H1 (cell line): ENCODE measurements around the gene HECTD1. TPM values are rescaled to one million over a fixed set of nuclear protein-coding genes. Genes with fewer than 3 reads are reported as not detected.

Source experiments
- CTCF ChIA-PET: fragments of 300-600 bp; sonication (Branson Sonifier 250); formaldehyde crosslinking; loops from one replicate; lab custom pipeline; 2021; ENCODE audit not compliant: partially characterized antibody; lab: Charles Lee
- POLR2A ChIA-PET: fragments of 300-600 bp; sonication (Branson Sonifier 250); formaldehyde crosslinking; loops from one replicate; lab custom pipeline; 2021; ENCODE audit warnings: inconsistent platforms; ENCODE audit not compliant: partially characterized antibody; lab: Charles Lee
- DNase-seq, 2 experiments: peaks; one replicate each; pipeline versions ENCODE4 v3.0.0 to v3.0.0-alpha.2; 2010 to 2022; ENCODE audit warnings: low spot score in 2 of 2, low read depth in 1 of 2, mixed read lengths in 1 of 2
- FAIRE-seq: peaks from 2 replicates; lab custom pipeline; 2011; peaks lifted over from hg19 to GRCh38; lab: Jason Lieb, UNC
- H2AFZ ChIP-seq: 2 replicates; pipeline ENCODE4 v1.8.1; 2012; ENCODE audit warnings: low read length, inconsistent platforms
- H2AK5ac ChIP-seq: 2 replicates; pipeline ENCODE4 v1.6.1; 2013; ENCODE audit warnings: low read depth, low read length
- H2BK120ac ChIP-seq: replicated peaks from 2 replicates; pipeline ENCODE3; 2013; ENCODE audit warnings: low read depth, low read length, inconsistent platforms
- H2BK12ac ChIP-seq: 2 replicates; pipeline ENCODE4 v1.6.1; 2013; ENCODE audit warnings: low read depth, low read length
- H2BK15ac ChIP-seq: 2 replicates; pipeline ENCODE4 v1.6.1; 2013; ENCODE audit warnings: low read length
- H2BK20ac ChIP-seq: 2 replicates; pipeline ENCODE4 v1.6.1; 2013; ENCODE audit warnings: low read length
- H2BK5ac ChIP-seq: 2 replicates; pipeline ENCODE4 v1.6.1; 2013; ENCODE audit warnings: low read depth, low read length
- H3K14ac ChIP-seq: 2 replicates; pipeline ENCODE4 v1.6.1; 2013; ENCODE audit warnings: inconsistent platforms; ENCODE audit not compliant: insufficient read length
- H3K18ac ChIP-seq: 2 replicates; pipeline ENCODE4 v1.6.1; 2013; ENCODE audit warnings: low read length; ENCODE audit errors: extremely low read depth
- H3K23ac ChIP-seq: 2 replicates; pipeline ENCODE4 v1.6.1; 2013; ENCODE audit warnings: inconsistent platforms; ENCODE audit not compliant: insufficient read length
- H3K23me2 ChIP-seq: 2 replicates; pipeline ENCODE4 v1.6.1; 2013; ENCODE audit warnings: low read depth, low read length
- H3K27ac ChIP-seq: 2 replicates; pipeline ENCODE4 v1.6.1; 2011; ENCODE audit warnings: low read depth, low read length, inconsistent platforms
- H3K27me3 ChIP-seq, 4 experiments: replicated peaks in 1 of 4; 1 replicate in 1 of 4; 2 replicates in 3 of 4; pipeline versions ENCODE4 v1.6.1 to v1.8.1; 2011 to 2013; ENCODE audit warnings: low read length in 3 of 4, mild to moderate bottlenecking in 3 of 4, inconsistent platforms in 2 of 4, mixed read lengths in 2 of 4, moderate library complexity in 1 of 4; ENCODE audit not compliant: control insufficient read depth in 3 of 4, insufficient read depth in 3 of 4; ENCODE audit errors: extremely low read depth in 1 of 4
- H3K36me3 ChIP-seq, 4 experiments: 2 replicates each; pipeline versions ENCODE4 v1.6.1 to v1.8.1; 2011 to 2013; ENCODE audit warnings: mild to moderate bottlenecking in 4 of 4, low read length in 3 of 4, moderate library complexity in 2 of 4, control low read depth in 1 of 4, inconsistent platforms in 1 of 4; ENCODE audit not compliant: insufficient read depth in 4 of 4, control insufficient read depth in 2 of 4
- H3K4ac ChIP-seq: replicated peaks from 2 replicates; pipeline ENCODE3; 2013; ENCODE audit warnings: low read length, low read depth, mixed read lengths, inconsistent platforms; ENCODE audit not compliant: insufficient read length
- H3K4me1 ChIP-seq, 4 experiments: replicated peaks in 1 of 4; 1 replicate in 1 of 4; 2 replicates in 3 of 4; pipeline versions ENCODE4 v1.6.1 to v1.8.1; 2011 to 2013; ENCODE audit warnings: low read length in 3 of 4, inconsistent platforms in 2 of 4, mixed read lengths in 1 of 4; ENCODE audit not compliant: insufficient read depth in 4 of 4, control insufficient read depth in 3 of 4
- H3K4me2 ChIP-seq, 2 experiments: 2 replicates each; pipeline versions ENCODE4 v1.6.1 to v1.8.1; 2011 to 2013; ENCODE audit warnings: low read depth in 2 of 2, low read length in 2 of 2, control low read depth in 1 of 2, inconsistent platforms in 1 of 2, mild to moderate bottlenecking in 1 of 2; ENCODE audit not compliant: insufficient read depth in 1 of 2
- H3K4me3 ChIP-seq, 4 experiments: fragments of 200-600, 300-600 bp in 1 of 4; sonication (generic), shearing (Covaris generic), sonication (Bioruptor Twin) in 1 of 4; 2 replicates each; pipeline versions ENCODE4 v1.5.1 to v1.8.1; 2011 to 2016; ENCODE audit warnings: low read length in 4 of 4, low read depth in 3 of 4, control low read depth in 2 of 4, inconsistent platforms in 2 of 4, mild to moderate bottlenecking in 2 of 4, mixed read lengths in 1 of 4, moderate library complexity in 1 of 4; ENCODE audit not compliant: insufficient read depth in 2 of 4; ENCODE audit errors: extremely low read depth in 1 of 4
- H3K56ac ChIP-seq: replicated peaks from 2 replicates; pipeline ENCODE3; 2013; ENCODE audit warnings: low read depth, mild to moderate bottlenecking, mixed read lengths, low read length, inconsistent platforms; ENCODE audit not compliant: insufficient read length
- H3K79me1 ChIP-seq: 2 replicates; pipeline ENCODE4 v1.6.1; 2013; ENCODE audit warnings: low read depth, low read length, control low read depth
- H3K79me2 ChIP-seq, 2 experiments: 2 replicates each; pipeline versions ENCODE4 v1.6.1 to v1.8.1; 2012 to 2013; ENCODE audit warnings: low read length in 2 of 2, mild to moderate bottlenecking in 2 of 2, inconsistent platforms in 1 of 2; ENCODE audit not compliant: insufficient read depth in 2 of 2, control insufficient read depth in 1 of 2
- H3K9ac ChIP-seq, 4 experiments: replicated peaks in 1 of 4; 1 replicate in 1 of 4; 2 replicates in 3 of 4; pipeline versions ENCODE4 v1.6.1 to v1.8.1; 2011 to 2013; ENCODE audit warnings: low read depth in 3 of 4, low read length in 3 of 4, control low read depth in 2 of 4, mild to moderate bottlenecking in 2 of 4, moderate library complexity in 2 of 4, inconsistent platforms in 1 of 4; ENCODE audit errors: extremely low read depth in 1 of 4
- H3K9me3 ChIP-seq, 2 experiments: 2 replicates each; pipeline versions ENCODE4 v1.6.1 to v1.8.1; 2012 to 2013; ENCODE audit warnings: mild to moderate bottlenecking in 2 of 2, moderate library complexity in 2 of 2, control low read depth in 1 of 2, inconsistent platforms in 1 of 2, low read depth in 1 of 2, low read length in 1 of 2, mixed read lengths in 1 of 2; ENCODE audit not compliant: insufficient read depth in 2 of 2
- H4K20me1 ChIP-seq, 2 experiments: replicated peaks in 1 of 2; 2 replicates each; pipeline versions ENCODE3 to v1.8.1; 2011 to 2013; ENCODE audit warnings: inconsistent platforms in 2 of 2, low read length in 2 of 2, mild to moderate bottlenecking in 1 of 2; ENCODE audit not compliant: insufficient read depth in 2 of 2, control insufficient read depth in 1 of 2
- H4K5ac ChIP-seq: 2 replicates; pipeline ENCODE4 v1.6.1; 2013; ENCODE audit warnings: low read length, low read depth, mixed read lengths, inconsistent platforms; ENCODE audit not compliant: insufficient read length
- H4K8ac ChIP-seq: 2 replicates; pipeline ENCODE4 v1.8.0; 2013; ENCODE audit warnings: mild to moderate bottlenecking, moderate library complexity, low read length, inconsistent platforms; ENCODE audit not compliant: insufficient read depth; ENCODE audit errors: extremely low read depth
- H4K91ac ChIP-seq: replicated peaks from 2 replicates; pipeline ENCODE3; 2013; ENCODE audit warnings: low read length, mixed read lengths, inconsistent platforms; ENCODE audit not compliant: insufficient read length
- CBX8 ChIP-seq: fragments of 300-800, 300-1000 bp; sonication (generic); IDR thresholded peaks from 2 replicates; pipeline ENCODE4 v1.7.1; 2016; ENCODE audit warnings: low read depth, low read length, borderline replicate concordance
- CHD2 ChIP-seq: IDR thresholded peaks from 2 replicates; pipeline ENCODE4 v1.6.1; 2012; ENCODE audit warnings: low read length, improper control_type of control experiment
- CTCF ChIP-seq, 3 experiments: IDR thresholded peaks; 1 replicate in 2 of 3; 2 replicates in 1 of 3; pipeline versions ENCODE4 v1.5.1 to v1.6.1; 2011; ENCODE audit warnings: low read length in 3 of 3, mild to moderate bottlenecking in 3 of 3, inconsistent platforms in 2 of 3, low read depth in 1 of 3, moderate library complexity in 1 of 3; ENCODE audit not compliant: insufficient read depth in 1 of 3; ENCODE audit errors: control extremely low read depth in 1 of 3
- EP300 ChIP-seq, 2 experiments: IDR thresholded peaks; 1 replicate in 1 of 2; 2 replicates in 1 of 2; pipeline ENCODE4 v1.6.1; 2011 to 2012; ENCODE audit warnings: low read depth in 2 of 2, low read length in 2 of 2, mild to moderate bottlenecking in 2 of 2, borderline replicate concordance in 1 of 2, inconsistent platforms in 1 of 2, moderate library complexity in 1 of 2
- HDAC6 ChIP-seq: IDR thresholded peaks from one replicate; pipeline ENCODE4 v1.7.1; 2012; ENCODE audit warnings: low read depth, mild to moderate bottlenecking, inconsistent platforms, low read length, moderate library complexity
- NANOG ChIP-seq: IDR thresholded peaks from 2 replicates; pipeline ENCODE4 v1.6.1; 2011; ENCODE audit warnings: low read length, low read depth, mild to moderate bottlenecking, inconsistent platforms; ENCODE audit not compliant: insufficient read depth, poor library complexity, severe bottlenecking
- RNF2 ChIP-seq: fragments of 200-900, 300-1000 bp; sonication (generic); IDR thresholded peaks from 2 replicates; pipeline ENCODE4 v1.7.1; 2016; ENCODE audit warnings: borderline replicate concordance, low read depth, mild to moderate bottlenecking, antibody characterized with exemption, low read length; ENCODE audit not compliant: poor library complexity, severe bottlenecking; ENCODE audit errors: missing control alignments
- SRF ChIP-seq: IDR thresholded peaks from 2 replicates; pipeline ENCODE4 v1.6.1; 2011; ENCODE audit warnings: mild to moderate bottlenecking, low read depth, low read length, moderate library complexity
- SUZ12 ChIP-seq: fragments of 200-600 bp; sonication (generic); IDR thresholded peaks from 2 replicates; pipeline ENCODE4 v1.6.1; 2012; ENCODE audit warnings: mild to moderate bottlenecking, inconsistent platforms, low read length, moderate library complexity, mixed read lengths
- TAF7 ChIP-seq: optimal IDR thresholded peaks from 2 replicates; pipeline ENCODE3; 2011; ENCODE audit warnings: low read depth, mild to moderate bottlenecking, inconsistent platforms, low read length, moderate library complexity, borderline replicate concordance
- WGBS, 2 experiments: shearing (Covaris generic) in 1 of 2; methylation state at CpG; one replicate each; pipeline versions ENCODE4 v1.1.6 to v1.1.7; 2013 to 2015; ENCODE audit warnings: low lambda C conversion rate in 2 of 2, mixed read lengths in 2 of 2, inconsistent platforms in 1 of 2, low coverage in 1 of 2, missing lambda C conversion rate in 1 of 2; ENCODE audit not compliant: insufficient replicate concordance in 2 of 2, insufficient coverage in 1 of 2, insufficient read length in 1 of 2; ENCODE audit errors: extremely low coverage in 1 of 2, missing lambda C conversion rate in 1 of 2; 5-methylcytosine and 5-hydroxymethylcytosine counted together
- polyA plus RNA-seq, 7 experiments: library from polyadenylated mRNA; depleted of rRNA in 3 of 7; stranded (reverse) in 5 of 7; unstranded in 2 of 7; fragments of >200 nt in 5 of 7; fragments of 200-250 nt in 2 of 7; gene quantifications; 1 replicate in 5 of 7; 2 replicates in 1 of 7; 4 replicates in 1 of 7; pipeline versions ENCODE4 v1.2.1 to v1.2.3, GENCODE V29; 2011 to 2013; ENCODE audit warnings: missing spikeins in 2 of 7, mixed read lengths in 2 of 7
- total RNA-seq: library from RNA; stranded (reverse); fragmentation: NEBNext Ultra II Directional; extraction: Animal tissue kit (Norgen Biotek cat#: 25700); gene quantifications from 2 replicates; pipeline ENCODE4 v1.2.1, GENCODE V29; 2021

Gene HECTD1
- total and polyA plus RNA-seq, 2 of the 8 experiments (the other 6 are each of a cell fraction or from before 2014, with no cell fraction given): 44.7 to 105 TPM

GRCh38 chr14:31139301-31139847 is 68.2 kb downstream of the HECTD1 start:
- Histone ChIP-seq H3K9ac (no peak overlapping the region), H2BK20ac (no peak overlapping the region), H3K9me3 (no peaks in the 10 kb centered on the region), H3K27me3 (no peaks in the 10 kb centered on the region), H3K79me2 (no peaks in the 10 kb centered on the region), H3K4me3 (no peak overlapping the region), H4K91ac (no peak overlapping the region), H3K36me3 (peaks cover 2 to 66% (median 22%) of the 10 kb centered on the region in 4 experiments; a peak in 7 of 8 replicates), H2BK5ac (no peak overlapping the region), H3K23me2 (no peaks in the 10 kb centered on the region), H3K79me1 (no peaks in the 10 kb centered on the region), H3K14ac (no peak overlapping the region), H2BK12ac (no peak overlapping the region), H3K4ac (no peak overlapping the region), H4K8ac (no peak overlapping the region), H3K56ac (no peak overlapping the region), H3K18ac (no peak overlapping the region), H3K4me1 (no peaks in the 10 kb centered on the region), H3K27ac (no peak overlapping the region), H2AK5ac (no peak overlapping the region), H3K23ac (no peak overlapping the region), H2BK120ac (no peak overlapping the region), H4K20me1 (no peaks in the 10 kb centered on the region), H4K5ac (no peak overlapping the region), H2BK15ac (no peak overlapping the region), H2AFZ (no peak overlapping the region), H3K4me2 (no peak overlapping the region)
- 90% methylated on average over 4 of the region's 4 CpGs; no CpG with 5 or more reads in 1 of the 2 experiments for WGBS, 2 experiments
- POLR2A ChIA-PET: no interaction called here
- CTCF ChIA-PET: interaction anchor here (1.1 to 1.4 kb wide), 2 partner anchors 18 to 57 kb away, joined by 3 read pairs; no protein-coding TSS in a partner anchor
- FAIRE-seq (no peak), DNase-seq (no peak)
- TF ChIP-seq CHD2 (no peak), SRF (no peak), NANOG (no peak), EP300 (IDR thresholded peaks at IDR 0.05; ENCODE audit: borderline replicate concordance in 1 of 2, low read depth in 2 of 2, low read length in 2 of 2) (no peak), TAF7 (no peak), HDAC6 (no peak), CBX8 (no peak), CTCF (IDR thresholded peaks at IDR 0.05; ENCODE audit: control extremely low read depth in 1 of 3, insufficient read depth in 1 of 3, low read depth in 1 of 3, low read length in 3 of 3) (no peak), SUZ12 (no peak), RNF2 (no peak)
